H9 (cell line): Measurements from ENCODE around the gene PDLIM7. TPM values are rescaled to one million over a fixed set of nuclear protein-coding genes. Genes with fewer than 3 reads are reported as not detected.

Source experiments
- DNase-seq: peaks from one replicate; pipeline ENCODE4 v3.0.0-alpha.2; 2017
- H2AFZ ChIP-seq: one replicate; pipeline ENCODE4 v1.6.1; 2013; ENCODE audit warnings: mild to moderate bottlenecking, low read length, control low read depth, moderate library complexity
- H2AK5ac ChIP-seq: 2 replicates; pipeline ENCODE4 v1.6.1; 2013; ENCODE audit warnings: low read length, control low read depth, mixed read lengths; ENCODE audit not compliant: insufficient read length
- H2BK120ac ChIP-seq: one replicate; pipeline ENCODE4 v1.6.1; 2013; ENCODE audit warnings: low read depth, mild to moderate bottlenecking, low read length, control low read depth, inconsistent platforms; ENCODE audit not compliant: poor library complexity, severe bottlenecking
- H2BK12ac ChIP-seq: 2 replicates; pipeline ENCODE4 v1.6.1; 2013; ENCODE audit warnings: low read length, control low read depth, mixed read lengths, low read depth; ENCODE audit not compliant: insufficient read length
- H2BK15ac ChIP-seq: 2 replicates; pipeline ENCODE4 v1.6.1; 2013; ENCODE audit warnings: low read depth, low read length, control low read depth
- H2BK20ac ChIP-seq: one replicate; pipeline ENCODE4 v1.6.1; 2013; ENCODE audit warnings: low read depth, mild to moderate bottlenecking, low read length, control low read depth, inconsistent platforms; ENCODE audit not compliant: poor library complexity, severe bottlenecking
- H2BK5ac ChIP-seq: 2 replicates; pipeline ENCODE4 v1.6.1; 2013; ENCODE audit warnings: low read length, control low read depth, mixed read lengths; ENCODE audit not compliant: insufficient read length
- H3K14ac ChIP-seq: 2 replicates; pipeline ENCODE4 v1.6.1; 2013; ENCODE audit warnings: low read length, control low read depth; ENCODE audit not compliant: insufficient read depth
- H3K18ac ChIP-seq: 2 replicates; pipeline ENCODE4 v1.6.1; 2013; ENCODE audit warnings: low read depth, mild to moderate bottlenecking, mixed read lengths, low read length, control low read depth; ENCODE audit not compliant: insufficient read length
- H3K23ac ChIP-seq: 2 replicates; pipeline ENCODE4 v1.6.1; 2013; ENCODE audit warnings: low read length, control low read depth, mixed read lengths, low read depth; ENCODE audit not compliant: insufficient read length
- H3K23me2 ChIP-seq: 2 replicates; pipeline ENCODE4 v1.6.1; 2013; ENCODE audit warnings: low read depth, mild to moderate bottlenecking, mixed read lengths, low read length, control low read depth; ENCODE audit not compliant: insufficient read length, poor library complexity, severe bottlenecking
- H3K27ac ChIP-seq: 2 replicates; pipeline ENCODE4 v1.5.1; 2013; ENCODE audit warnings: low read length, control low read depth, mixed read lengths, low read depth; ENCODE audit not compliant: insufficient read length
- H3K27me3 ChIP-seq: 2 replicates; pipeline ENCODE4 v1.6.1; 2013; ENCODE audit warnings: low read length, control low read depth, inconsistent platforms; ENCODE audit not compliant: insufficient read depth
- H3K4ac ChIP-seq: 2 replicates; pipeline ENCODE4 v1.6.1; 2013; ENCODE audit warnings: low read depth, mild to moderate bottlenecking, control low read depth, inconsistent platforms, low read length, moderate library complexity
- H3K4me1 ChIP-seq: 2 replicates; pipeline ENCODE4 v1.6.1; 2013; ENCODE audit warnings: low read length, control low read depth, inconsistent platforms; ENCODE audit not compliant: insufficient read depth
- H3K4me2 ChIP-seq: 2 replicates; pipeline ENCODE4 v1.6.1; 2013; ENCODE audit warnings: low read length, control low read depth, mixed read lengths; ENCODE audit not compliant: insufficient read length, insufficient read depth
- H3K56ac ChIP-seq: 2 replicates; pipeline ENCODE4 v1.6.1; 2013; ENCODE audit warnings: low read depth, mild to moderate bottlenecking, mixed read lengths, low read length, control low read depth; ENCODE audit not compliant: insufficient read length
- H3K79me1 ChIP-seq: 2 replicates; pipeline ENCODE4 v1.6.1; 2013; ENCODE audit warnings: low read depth, mild to moderate bottlenecking, moderate library complexity, low read length, control low read depth, inconsistent platforms; ENCODE audit not compliant: insufficient read depth, poor library complexity, severe bottlenecking
- H3K79me2 ChIP-seq: 2 replicates; pipeline ENCODE4 v1.6.1; 2013; ENCODE audit warnings: low read length, control low read depth, inconsistent platforms; ENCODE audit not compliant: insufficient read depth
- H3K9ac ChIP-seq: 2 replicates; pipeline ENCODE4 v1.6.1; 2013; ENCODE audit warnings: low read length, control low read depth, mixed read lengths; ENCODE audit not compliant: insufficient read length; ENCODE audit errors: extremely low read depth
- H3K9me3 ChIP-seq: one replicate; pipeline ENCODE4 v1.6.1; 2013; ENCODE audit warnings: low read depth, low read length, inconsistent platforms; ENCODE audit not compliant: control insufficient read depth
- H3T11ph ChIP-seq: one replicate; pipeline ENCODE4 v1.6.1; 2013; ENCODE audit warnings: mild to moderate bottlenecking, low read length, control low read depth, inconsistent platforms
- H4K20me1 ChIP-seq: one replicate; pipeline ENCODE4 v1.6.1; 2013; ENCODE audit not compliant: control insufficient read depth, insufficient read length, insufficient read depth
- H4K5ac ChIP-seq: 2 replicates; pipeline ENCODE4 v1.6.1; 2013; ENCODE audit warnings: low read depth, mild to moderate bottlenecking, mixed read lengths, low read length, control low read depth; ENCODE audit not compliant: insufficient read length
- H4K8ac ChIP-seq: replicated peaks from 2 replicates; pipeline ENCODE4 v1.6.1; 2013; ENCODE audit warnings: low read length, control low read depth, mixed read lengths, low read depth; ENCODE audit not compliant: insufficient read length
- H4K91ac ChIP-seq: 2 replicates; pipeline ENCODE4 v1.6.1; 2013; ENCODE audit warnings: low read depth, mild to moderate bottlenecking, moderate library complexity, mixed read lengths, low read length, control low read depth; ENCODE audit not compliant: insufficient read length
- H3K27ac Mint-ChIP-seq, 3 experiments: 2 replicates in 2 of 3; 3 replicates in 1 of 3; pipeline ENCODE4 v1.8.0; 2020 to 2021; ENCODE audit warnings: mixed read lengths in 3 of 3, mild to moderate bottlenecking in 1 of 3, moderate library complexity in 1 of 3
- H3K27me3 Mint-ChIP-seq: 2 replicates; pipeline ENCODE4 v1.8.0; 2021; ENCODE audit warnings: low read depth, mild to moderate bottlenecking, moderate library complexity, mixed read lengths
- H3K36me3 Mint-ChIP-seq, 3 experiments: 2 replicates in 2 of 3; 3 replicates in 1 of 3; pipeline ENCODE4 v1.8.0; 2020 to 2021; ENCODE audit warnings: low read depth in 3 of 3, mixed read lengths in 3 of 3; ENCODE audit not compliant: insufficient read depth in 1 of 3
- H3K4me1 Mint-ChIP-seq, 2 experiments: 2 replicates each; pipeline ENCODE4 v1.8.0; 2020; ENCODE audit warnings: mixed read lengths in 2 of 2
- H3K4me3 Mint-ChIP-seq, 2 experiments: 2 replicates in 1 of 2; 3 replicates in 1 of 2; pipeline ENCODE4 v1.8.0; 2020 to 2021; ENCODE audit warnings: mild to moderate bottlenecking in 2 of 2, mixed read lengths in 2 of 2, moderate library complexity in 1 of 2
- H3K9me3 Mint-ChIP-seq, 2 experiments: 2 replicates in 1 of 2; 3 replicates in 1 of 2; pipeline ENCODE4 v1.8.0; 2020; ENCODE audit warnings: mild to moderate bottlenecking in 2 of 2, mixed read lengths in 2 of 2, moderate library complexity in 1 of 2
- CTCF ChIP-seq: fragments of 200-600 bp; sonication (generic); conservative IDR thresholded peaks from 3 replicates; pipeline ENCODE4 v1.8.0; 2021; ENCODE audit warnings: antibody characterized with exemption, mild to moderate bottlenecking
- WGBS: extraction: QIAGEN DNeasy Blood & Tissue Kit; methylation state at CpG from one replicate; pipeline ENCODE4 v1.1.7; 2013; ENCODE audit warnings: missing lambda C conversion rate, low lambda C conversion rate, mixed read lengths; ENCODE audit not compliant: insufficient read length; ENCODE audit errors: extremely low coverage; 5-methylcytosine and 5-hydroxymethylcytosine counted together
- total RNA-seq: library from RNA; stranded (reverse); gene quantifications from 2 replicates; pipeline ENCODE4 v1.2.1, GENCODE V29; 2021

PDLIM7 gene
- total RNA-seq, 1 experiment from 2014 or later, result 137 TPM

- no peak overlapping the region for H4K5ac ChIP-seq
- H4K91ac ChIP-seq, result no peak overlapping the region
- no peak overlapping the region for H3K14ac ChIP-seq
- Mint-ChIP-seq H3K27ac (no peak overlapping the region), H3K36me3 (peaks cover 21 to 58% (median 56%) of the 10 kb centered on the region in 3 experiments; a peak in 6 of 7 replicates), H3K4me1 (no peaks in the 10 kb centered on the region), H3K27me3 (no peaks in the 10 kb centered on the region), H3K4me3 (no peak overlapping the region), H3K9me3 (no peaks in the 10 kb centered on the region)
- no peak overlapping the region for H2BK5ac ChIP-seq
- H2BK20ac ChIP-seq, result no peak overlapping the region
- WGBS, result no CpG with 5 or more reads among the region's 10 CpGs
- H4K8ac ChIP-seq, result no peak overlapping the region
- H2BK12ac ChIP-seq, result no peak overlapping the region
- no peak overlapping the region for H2AK5ac ChIP-seq
- no peaks in the 10 kb centered on the region for H3K9me3 ChIP-seq
- no peaks in the 10 kb centered on the region for H3K4me1 ChIP-seq
- no peak overlapping the region for H3K4me2 ChIP-seq
- H2BK15ac ChIP-seq, result no peak overlapping the region
- DNase-seq, result no peak
- H3K27me3 ChIP-seq, result no peaks in the 10 kb centered on the region
- no peak overlapping the region for H3T11ph ChIP-seq
- H3K9ac ChIP-seq, result no peak overlapping the region
- no peak overlapping the region for H3K56ac ChIP-seq
- peaks cover 3% of the 10 kb centered on the region for H3K79me1 ChIP-seq
- no peaks in the 10 kb centered on the region for H4K20me1 ChIP-seq
- no peaks in the 10 kb centered on the region for H3K23me2 ChIP-seq
- no peak overlapping the region for H3K4ac ChIP-seq
- no peak overlapping the region for H3K18ac ChIP-seq
- no peak overlapping the region for H2BK120ac ChIP-seq
- H3K79me2 ChIP-seq, result 0 out of 2 replicates have a peak, but pooled peaks cover 2% of the 10 kb centered on the region
- H2AFZ ChIP-seq, result no peak overlapping the region
- H3K23ac ChIP-seq, result no peak overlapping the region
- no peak overlapping the region for H3K27ac ChIP-seq
- TF ChIP-seq CTCF, result no peak
Observed at GRCh38 chr5:177536386-177536785, 39.0 kb upstream of the PDLIM7 start.
